GM21786 (cell line): ENCODE results near the gene KLK11.
"Not testable (repeated sequence)": the region's sequence is repeated elsewhere in the genome, so short reads cannot be mapped to it uniquely, and the experiment has no call there.

Source experiments
- ATAC-seq: cut with Tn5 transposase; IDR thresholded peaks from one replicate; pipeline ENCODE4 v1.9.1; 2021; ENCODE audit not compliant: unreplicated experiment

The KLK11 gene

GRCh38 chr19:51006406-51006805 is 20.0 kb downstream of the KLK11 start:
- ATAC-seq: no peak

GRCh38 chr19:51005248-51005647 is 21.2 kb downstream of the KLK11 start:
- ATAC-seq: no peak

- ATAC-seq: no peak
Observed at GRCh38 chr19:51003316-51003715, 23.1 kb downstream of the KLK11 start.

GRCh38 chr19:51002542-51003311 is 23.7 kb downstream of the KLK11 start:
- ATAC-seq: no peak

- no peak for ATAC-seq
Observed at GRCh38 chr19:51002089-51002532, 24.3 kb downstream of the KLK11 start.

GRCh38 chr19:51001515-51001914 is 24.9 kb downstream of the KLK11 start, which contains the start of gene KLK8:
Gene KLK8 (minus strand): TSS chr19:51001604. CDS start chr19:51001167, 437 bp downstream.
- ATAC-seq: no peak

- ATAC-seq: no peak
Observed at GRCh38 chr19:51000981-51001380, 25.4 kb downstream of the KLK11 start.

- ATAC-seq: no peak
Observed at GRCh38 chr19:51000426-51000825, 26.0 kb downstream of the KLK11 start.

- ATAC-seq: no peak
Observed at GRCh38 chr19:50998686-50999085, 27.7 kb downstream of the KLK11 start.

- ATAC-seq: no peak
Observed at GRCh38 chr19:50998061-50998460, 28.4 kb downstream of the KLK11 start.

- no peak for ATAC-seq
Observed at GRCh38 chr19:50994129-50994528, 32.3 kb downstream of the KLK11 start.

GRCh38 chr19:50992666-50993035 is 33.8 kb downstream of the KLK11 start:
- ATAC-seq: no peak

- not testable (repeated sequence) for ATAC-seq
Observed at GRCh38 chr19:50984416-50984815, 42.0 kb downstream of the KLK11 start.

- ATAC-seq: no peak
Observed at GRCh38 chr19:50983625-50984292, 42.7 kb downstream of the KLK11 start, which contains the start of gene KLK7. Gene KLK7 (minus strand): TSS chr19:50983917. CDS start chr19:50982399, 1,518 bp downstream.

- no peak for ATAC-seq
Observed at GRCh38 chr19:50982186-50982585, 44.2 kb downstream of the KLK11 start.

- ATAC-seq: no peak
Observed at GRCh38 chr19:50981587-50982146, 44.7 kb downstream of the KLK11 start.

GRCh38 chr19:50980208-50980607 is 46.2 kb downstream of the KLK11 start:
- ATAC-seq: no peak

GRCh38 chr19:50979758-50980157 is 46.7 kb downstream of the KLK11 start:
- no peak for ATAC-seq

- ATAC-seq: no peak
Observed at GRCh38 chr19:50978772-50979390, 47.5 kb downstream of the KLK11 start.

GRCh38 chr19:50977626-50978025 is 48.8 kb downstream of the KLK11 start:
- ATAC-seq: no peak

GRCh38 chr19:50975766-50976165 is 50.6 kb downstream of the KLK11 start:
- ATAC-seq: no peak
